Islet of Langerhans (tissue), 1 donor: ENCODE data around the gene MYH11.
"Not testable (repeated sequence)": the region's sequence is repeated elsewhere in the genome, so short reads cannot be mapped to it uniquely, and the experiment has no call there.

Source experiments
- FAIRE-seq: peaks from one replicate; lab custom pipeline; 2011; peaks lifted over from hg19 to GRCh38; lab: Jason Lieb, UNC

MYH11 gene

DNA sequence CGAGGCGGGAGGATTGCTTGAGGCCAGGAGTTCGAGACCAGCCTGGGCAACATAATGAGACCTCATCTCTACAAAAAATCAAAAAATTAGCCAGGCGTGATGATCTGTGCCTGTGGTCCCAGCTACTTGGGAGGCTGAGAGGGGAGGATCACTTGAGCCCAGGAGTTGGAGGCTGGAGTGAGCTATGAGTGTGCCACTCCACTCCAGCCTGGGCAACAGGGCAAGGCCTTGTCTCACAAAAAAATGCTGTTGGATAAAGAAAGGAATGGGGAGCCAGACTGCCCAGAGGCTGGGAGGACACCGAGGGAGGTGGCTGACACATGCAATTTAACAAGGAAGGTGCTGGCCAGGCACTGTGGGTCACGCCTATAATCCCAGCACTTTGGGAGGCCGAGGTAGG lies 47.5 kb downstream of the MYH11 start:
- not testable (repeated sequence) for FAIRE-seq

- no peak for FAIRE-seq
Observed at GRCh38 chr16:15808071-15808470, 48.8 kb downstream of the MYH11 start.

- FAIRE-seq, result no peak
Observed at GRCh38 chr16:15807603-15808009, 49.2 kb downstream of the MYH11 start.

DNA sequence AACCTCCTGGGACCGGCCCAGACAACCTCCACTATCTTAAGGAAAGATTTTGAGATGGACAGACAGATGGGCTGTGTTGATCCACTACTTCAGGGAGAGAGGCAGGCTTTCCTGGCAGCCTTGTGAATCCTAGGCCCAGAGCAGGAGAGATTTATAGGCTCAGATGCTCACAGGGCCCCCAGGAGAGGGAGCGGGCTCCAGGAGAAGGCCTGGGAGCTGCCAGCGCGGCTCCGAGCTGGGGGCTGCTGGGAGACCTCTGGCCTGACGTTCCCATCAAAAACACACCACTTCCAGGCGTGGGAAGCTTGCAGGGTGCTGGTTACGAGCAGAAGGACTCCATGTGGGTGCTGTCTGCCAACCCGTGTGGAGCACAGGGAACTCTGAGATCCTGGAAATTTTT lies 53.2 kb downstream of the MYH11 start:
- no peak for FAIRE-seq

GRCh38 chr16:15799851-15800495 lies 56.9 kb downstream of the MYH11 start:
- no peak for FAIRE-seq

- no peak for FAIRE-seq
Observed at GRCh38 chr16:15798671-15799070, 58.2 kb downstream of the MYH11 start.

DNA sequence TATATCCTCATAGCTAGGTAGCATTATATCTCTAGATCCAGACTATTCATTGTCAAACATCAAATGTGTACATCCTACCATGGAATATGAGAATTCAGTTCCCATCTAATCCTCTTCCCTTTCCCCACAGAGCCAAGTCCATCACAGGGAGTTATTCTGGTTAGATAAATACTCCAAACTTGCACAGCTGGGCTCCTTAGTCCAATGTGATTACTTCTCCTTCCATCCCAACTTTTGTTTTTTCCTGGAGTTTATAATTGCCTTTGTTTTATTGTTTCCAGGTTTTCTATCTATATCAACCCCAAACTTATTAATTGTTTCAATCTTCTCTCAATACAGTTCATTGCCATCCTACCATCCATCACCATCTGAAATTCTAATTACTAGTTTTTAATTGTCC lies 59.9 kb downstream of the MYH11 start:
- FAIRE-seq, result no peak

- FAIRE-seq, result no peak
Observed at GRCh38 chr16:15795615-15796014, 61.2 kb downstream of the MYH11 start.

DNA sequence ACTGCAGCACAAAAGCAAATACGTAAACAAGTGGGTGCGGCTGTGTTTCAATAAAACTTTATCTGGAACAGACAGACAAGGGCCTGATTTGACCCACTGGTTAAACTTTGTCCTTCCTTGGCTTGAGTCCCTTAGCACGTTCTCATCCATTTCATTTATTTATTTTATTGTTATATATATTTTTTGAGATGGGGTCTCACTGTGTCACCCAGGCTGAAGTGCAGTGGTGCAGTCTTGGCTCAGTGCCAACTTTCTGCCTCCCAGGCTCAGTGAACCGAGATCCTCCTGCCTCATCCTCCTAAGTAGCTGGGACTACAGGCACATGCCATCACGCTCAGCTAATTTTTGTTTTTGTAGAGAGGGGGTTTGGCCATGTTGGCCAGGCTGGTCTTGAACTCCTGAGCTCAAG lies 64.3 kb downstream of the MYH11 start:
- no peak for FAIRE-seq

DNA sequence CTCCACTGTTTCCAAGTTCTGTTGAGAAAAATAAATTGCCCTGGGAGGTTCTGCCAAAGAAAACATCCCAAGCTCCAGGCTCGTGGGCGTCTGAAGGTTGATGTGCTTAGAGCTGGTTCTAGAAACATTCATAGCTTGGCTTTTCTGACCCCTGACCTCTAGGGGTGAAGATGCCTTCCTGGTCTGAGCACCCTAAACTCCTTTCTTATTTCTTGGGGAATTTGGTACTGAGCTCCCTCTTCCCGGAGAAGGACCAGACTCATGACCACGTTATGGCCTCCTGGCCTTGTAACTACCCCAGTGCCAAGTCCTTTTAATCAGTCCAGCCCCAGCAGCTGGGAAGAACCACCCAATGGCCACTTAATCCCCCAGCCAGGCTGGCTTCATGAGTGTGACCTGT lies 66.4 kb downstream of the MYH11 start:
- FAIRE-seq, result no peak

GRCh38 chr16:15789816-15790215 lies 67.0 kb downstream of the MYH11 start:
- FAIRE-seq, result not testable (repeated sequence)

GRCh38 chr16:15788846-15789239 lies 68.0 kb downstream of the MYH11 start:
- no peak for FAIRE-seq

DNA sequence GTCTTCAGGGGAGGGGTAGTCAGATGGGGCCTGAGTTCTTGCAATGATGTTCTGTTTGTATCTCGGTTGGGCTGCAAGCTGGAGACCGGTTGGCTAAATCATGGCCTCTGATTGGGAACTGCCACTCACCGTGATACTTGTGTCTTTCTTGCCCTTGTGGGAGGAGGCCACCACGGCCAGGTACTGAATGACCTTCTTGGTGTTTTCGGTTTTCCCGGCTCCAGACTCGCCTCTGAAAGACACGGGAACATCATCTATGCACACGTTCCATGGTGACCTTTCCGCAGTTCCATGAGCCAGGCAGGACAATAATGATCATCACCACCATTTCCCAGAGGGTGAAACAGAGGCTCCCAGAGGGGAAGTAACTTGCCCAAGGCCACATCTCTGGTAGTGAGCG lies 70.3 kb downstream of the MYH11 start:
- FAIRE-seq, result no peak

- FAIRE-seq, result no peak
Observed at GRCh38 chr16:15785386-15786059, 71.3 kb downstream of the MYH11 start.

- no peak for FAIRE-seq
Observed at GRCh38 chr16:15783985-15784384, 72.8 kb downstream of the MYH11 start.

DNA sequence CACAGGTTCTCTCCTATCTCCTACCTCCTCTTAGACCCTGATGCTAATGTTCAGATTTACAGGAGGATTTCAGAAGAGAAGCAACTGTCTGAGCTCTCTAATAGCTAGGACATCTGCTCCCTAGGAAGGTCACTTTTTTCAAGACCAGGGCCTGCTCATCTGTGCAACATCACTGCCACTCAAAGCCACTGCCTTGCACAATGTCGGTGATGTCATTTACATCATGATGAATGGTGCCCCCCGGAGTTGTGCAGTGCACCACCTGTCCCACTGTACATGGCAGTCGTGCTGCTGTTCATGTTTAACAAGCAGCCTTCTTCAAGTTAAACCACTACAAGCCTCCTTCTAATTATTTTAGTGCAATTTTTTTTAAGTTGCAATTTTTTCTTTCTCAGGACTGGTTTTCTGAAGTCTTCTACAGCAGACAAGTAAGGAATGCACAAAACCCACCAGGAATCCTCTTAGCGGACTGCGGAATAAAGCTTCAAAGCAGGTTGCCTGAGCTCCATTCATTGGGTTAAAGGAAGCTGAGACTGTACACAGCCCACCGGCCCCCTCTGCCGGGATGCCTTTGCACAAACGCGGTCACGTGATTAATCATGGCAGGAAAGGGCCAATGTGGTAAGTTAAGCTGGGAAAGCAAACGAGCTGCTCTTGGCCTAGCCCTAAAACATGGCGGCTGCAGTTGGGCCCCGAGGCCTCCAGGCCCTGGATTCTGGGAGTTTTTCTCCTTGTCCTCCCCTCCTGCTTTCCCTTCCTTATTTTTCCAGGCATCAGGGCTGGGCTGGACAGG lies 74.1 kb downstream of the MYH11 start:
- no peak for FAIRE-seq

DNA sequence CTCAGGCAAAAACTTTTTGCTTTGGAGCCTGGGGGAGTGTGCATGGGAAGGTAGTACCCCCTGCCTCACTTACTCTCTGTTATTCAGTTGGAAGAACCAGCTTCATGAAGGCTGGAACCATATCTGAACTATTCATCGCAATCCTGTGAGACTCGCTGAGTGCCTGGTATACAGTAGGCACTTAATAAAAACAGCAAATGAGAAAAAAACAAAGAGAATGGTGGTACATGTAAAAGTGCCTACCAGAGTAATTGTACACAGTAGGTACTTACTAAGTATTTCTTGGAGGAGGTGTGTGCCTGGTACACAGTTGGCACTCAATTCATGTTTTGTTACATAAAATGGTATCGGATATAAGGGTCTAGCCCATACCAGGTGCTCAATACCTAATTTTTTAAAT lies 75.2 kb downstream of the MYH11 start:
- no peak for FAIRE-seq

- no peak for FAIRE-seq
Observed at GRCh38 chr16:15780805-15781204, 76.0 kb downstream of the MYH11 start.

GRCh38 chr16:15779664-15780351 lies 77.0 kb downstream of the MYH11 start:
- FAIRE-seq, result no peak

DNA sequence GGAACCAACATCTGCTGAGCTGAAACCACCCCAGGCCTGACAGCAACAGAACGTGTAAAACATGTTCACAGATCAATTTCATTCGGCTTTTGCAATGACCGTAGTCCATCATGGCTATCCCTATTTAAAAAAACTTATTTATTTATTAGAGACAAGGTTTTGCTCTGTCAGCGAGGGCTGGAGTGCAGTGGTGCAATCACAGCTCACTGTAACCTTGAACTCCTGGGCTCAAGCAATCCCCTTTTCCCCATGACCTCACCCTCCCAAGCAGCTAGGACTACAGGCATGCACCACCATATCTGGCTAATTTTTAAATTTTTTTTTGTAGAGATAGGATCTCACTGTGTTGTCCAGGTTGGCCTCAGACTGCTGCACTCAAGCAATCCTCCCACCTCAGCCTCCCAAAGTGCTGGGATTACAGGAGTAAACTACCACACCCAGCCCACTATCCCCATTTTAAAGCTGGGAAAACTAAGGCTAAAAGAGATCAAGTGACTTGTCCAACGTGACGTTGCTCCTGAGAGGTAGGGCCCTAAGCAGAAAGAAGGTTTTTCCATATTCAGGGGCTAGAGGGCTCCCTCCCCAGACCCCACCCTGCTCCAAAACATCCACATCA lies 77.7 kb downstream of the MYH11 start:
- FAIRE-seq, result no peak

DNA sequence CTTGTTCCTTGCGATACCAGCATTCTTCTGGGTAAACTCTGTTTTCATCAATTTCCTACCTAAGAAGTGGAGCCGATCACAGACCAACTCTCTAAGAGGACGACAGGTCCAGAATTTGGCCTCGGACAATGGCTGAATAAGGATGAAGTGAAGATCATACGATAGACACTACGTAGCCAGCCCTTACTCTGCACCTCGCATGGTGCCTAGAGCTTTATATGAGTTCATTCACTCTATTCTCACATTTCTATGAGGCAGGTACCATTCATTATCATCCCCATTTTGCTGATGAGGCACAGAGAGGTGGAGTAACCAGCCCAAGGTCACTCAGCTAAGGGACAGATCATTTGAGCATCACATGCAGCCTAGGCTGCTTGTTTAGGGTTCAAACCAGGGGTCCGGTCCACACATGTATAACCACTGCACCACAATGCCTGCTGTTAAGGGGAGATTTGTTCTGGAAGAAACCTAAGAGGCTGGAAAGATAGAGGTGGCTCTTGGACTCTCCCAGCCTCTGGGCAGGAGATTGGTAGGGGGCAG lies 78.6 kb downstream of the MYH11 start:
- FAIRE-seq, result no peak
